DMS 273 (cell line): ENCODE measurements around the gene PACS1.
"Not testable (repeated sequence)": the region's sequence is repeated elsewhere in the genome, so short reads cannot be mapped to it uniquely, and the experiment has no call there.

Experiments used
- DNase-seq: peaks from one replicate; lab custom pipeline; 2025; ENCODE audit not compliant: unreplicated experiment; lab: John Stamatoyannopoulos, UW

Gene PACS1

DNA sequence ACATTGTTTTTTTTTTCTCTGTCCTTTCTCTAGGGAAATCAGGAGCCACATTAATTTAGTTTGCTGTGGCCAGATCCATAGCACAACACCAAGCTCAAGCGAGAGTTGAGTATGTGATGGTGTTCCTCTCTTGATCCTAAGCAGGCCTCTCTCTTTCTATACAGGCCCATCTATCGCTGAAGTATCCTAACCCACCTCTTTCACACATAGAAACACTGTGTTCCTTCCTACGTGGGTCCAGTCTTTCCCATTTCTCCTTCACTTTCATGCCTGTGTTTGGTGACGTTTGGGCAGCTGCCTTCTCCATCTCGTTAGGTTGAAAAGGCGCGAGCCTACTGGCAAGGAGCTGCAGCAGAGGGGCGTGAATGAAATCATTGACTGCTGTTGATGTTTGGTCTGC is 2.4 kb downstream of the PACS1 start:
- no peak for DNase-seq

DNA sequence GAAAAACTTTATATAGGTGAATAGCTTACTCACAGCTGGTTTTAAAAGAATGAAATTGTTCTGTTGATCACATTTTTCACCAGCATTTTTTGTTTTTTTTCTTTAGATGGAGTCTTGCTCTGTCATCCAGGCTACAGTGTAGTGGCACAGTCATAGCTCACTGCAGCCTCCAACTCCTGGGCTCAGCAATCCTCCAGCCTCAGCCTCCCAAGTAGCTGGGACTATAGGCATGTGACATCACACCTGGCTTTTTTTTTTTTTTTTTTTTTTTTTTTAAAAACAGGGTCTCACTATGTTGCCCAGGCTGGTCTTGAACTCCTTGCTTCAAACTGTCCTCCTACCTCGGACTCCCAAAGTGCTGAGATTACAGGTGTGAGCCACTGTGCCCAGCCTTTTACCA is 3.6 kb downstream of the PACS1 start:
- DNase-seq = no peak

DNA sequence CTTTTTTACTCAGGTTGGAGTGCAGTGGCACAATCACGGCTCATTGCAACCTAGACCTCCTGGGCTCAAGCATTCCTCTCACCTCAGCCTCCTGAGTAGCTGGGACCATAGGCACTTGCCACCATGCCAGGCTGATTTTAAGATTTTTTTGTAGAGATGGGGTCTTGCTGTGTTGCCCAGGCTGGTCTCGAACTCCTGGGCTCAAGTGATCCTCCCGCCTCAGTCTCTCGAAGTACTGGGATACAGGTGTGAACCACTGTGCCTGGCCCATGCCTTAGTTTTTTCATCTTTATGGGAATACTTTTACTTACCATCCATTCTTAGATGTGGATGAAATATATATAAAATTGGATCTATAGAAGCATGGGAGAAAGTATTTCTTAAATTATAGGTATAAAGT is 5.2 kb downstream of the PACS1 start:
- DNase-seq = no peak

DNA sequence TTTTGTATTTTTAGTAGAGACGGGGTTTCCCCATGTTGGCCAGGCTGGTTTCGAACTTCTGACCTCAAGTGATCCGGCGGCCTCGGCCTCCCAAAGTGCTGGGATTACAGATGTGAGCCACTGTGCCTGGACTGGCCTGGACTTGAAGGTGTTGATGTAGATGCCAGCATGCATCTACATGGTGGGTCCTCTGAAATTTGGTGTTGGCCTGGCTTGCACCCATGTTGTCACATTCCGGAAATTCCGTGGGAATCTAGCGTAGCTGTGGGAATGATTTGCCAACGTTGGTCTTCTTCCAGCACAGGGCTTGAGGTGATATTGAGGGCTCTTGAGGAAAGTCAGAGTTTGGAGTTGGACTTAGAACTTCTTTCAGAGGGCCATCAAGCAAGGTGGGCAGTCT is 6.5 kb downstream of the PACS1 start:
- DNase-seq = no peak

DNA sequence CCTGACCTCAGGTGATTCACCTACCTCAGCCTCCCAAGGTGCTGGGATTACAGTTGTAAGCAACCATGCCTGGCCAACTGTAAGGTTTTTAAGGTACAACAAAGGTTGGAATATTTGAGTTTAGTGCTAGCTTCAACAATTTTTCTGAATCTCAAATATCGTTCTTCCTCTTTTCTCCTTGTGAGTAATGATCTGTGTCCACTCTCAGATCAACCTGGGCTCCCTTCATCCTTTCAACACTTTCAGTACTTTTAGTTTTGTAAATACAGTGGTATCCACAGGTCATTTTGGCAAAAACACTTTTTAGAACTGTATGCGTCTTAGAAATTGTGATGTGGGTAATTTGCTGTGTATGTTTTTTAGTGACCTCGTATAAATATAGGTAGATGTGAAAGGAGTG is 7.9 kb downstream of the PACS1 start:
- DNase-seq = no peak

DNA sequence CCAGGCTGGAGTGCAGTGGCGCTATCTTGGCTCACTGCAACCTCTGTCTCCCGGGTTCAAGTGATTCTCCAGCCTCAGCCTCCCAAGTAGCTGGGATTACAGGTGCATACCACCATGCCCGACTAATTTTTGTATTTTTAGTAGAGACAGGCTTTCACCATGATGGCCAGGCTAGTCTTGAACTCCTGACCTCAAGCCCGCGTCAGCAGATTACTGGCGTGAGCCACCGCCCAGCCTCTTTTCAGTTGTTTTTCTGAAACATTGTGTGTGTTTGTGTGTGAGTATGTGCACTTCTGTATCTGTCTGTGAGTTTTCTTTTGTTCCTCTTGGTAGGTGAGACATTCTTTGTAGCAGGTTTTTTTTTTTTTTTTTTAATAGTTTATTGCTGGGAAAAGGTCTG is 8.9 kb downstream of the PACS1 start:
- DNase-seq = not testable (repeated sequence)

DNA sequence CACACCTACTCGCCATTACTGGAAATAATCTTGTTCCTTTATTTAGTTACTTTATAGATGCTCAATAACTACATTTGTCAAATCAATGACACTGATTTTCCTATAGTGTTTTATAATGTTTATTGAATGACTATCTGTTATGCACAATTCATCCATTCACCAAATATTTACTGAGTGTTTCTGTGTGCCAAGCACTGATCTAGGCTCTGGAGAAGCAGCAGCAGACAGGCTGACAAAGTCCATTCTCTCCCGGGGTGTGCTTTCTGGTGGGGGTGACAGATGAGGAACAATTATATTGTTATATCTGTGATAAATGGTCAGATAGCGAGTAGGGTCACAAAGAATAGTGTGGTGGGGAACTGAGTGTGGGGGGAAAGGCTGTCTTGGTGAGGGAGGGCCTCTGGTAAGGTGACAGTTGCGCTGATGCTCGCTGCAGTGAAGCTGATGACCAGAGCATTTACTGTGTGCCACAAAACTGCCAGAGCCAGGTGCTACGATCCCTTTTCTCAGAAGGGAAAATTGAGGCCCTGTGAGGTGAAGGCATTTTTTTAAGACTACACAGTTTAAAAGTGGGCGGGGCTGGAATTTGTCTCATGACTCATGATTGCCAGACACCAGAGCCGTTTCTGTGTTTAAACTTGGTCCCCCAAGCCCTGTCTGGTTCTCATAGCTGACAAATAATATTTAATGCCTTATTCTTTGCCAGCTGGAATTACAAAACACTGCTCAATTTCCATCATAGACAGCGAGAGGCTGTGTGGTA is 10.2 kb downstream of the PACS1 start:
- peak; percentile 11 for DNase-seq

DNA sequence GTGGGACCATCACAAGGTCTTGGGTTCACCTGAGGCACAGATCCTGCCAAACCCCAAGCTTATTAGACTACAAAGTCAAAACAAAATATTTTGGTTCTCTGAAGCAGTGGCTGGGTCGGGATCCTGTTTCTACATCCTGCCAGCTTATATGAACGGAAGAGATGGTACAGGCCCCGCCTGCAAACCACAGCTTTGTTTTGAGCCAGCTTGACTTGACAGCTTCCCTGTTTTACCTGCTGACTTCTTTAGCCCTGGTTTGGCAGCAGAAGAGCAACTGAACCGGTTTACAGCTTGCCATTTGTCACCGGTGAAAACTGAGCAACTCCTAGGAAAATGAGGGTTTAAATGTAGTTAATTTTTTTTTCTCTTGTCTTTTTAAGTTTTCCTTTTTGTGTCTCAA is 11.4 kb downstream of the PACS1 start:
- peak; percentile 51 for DNase-seq

DNA sequence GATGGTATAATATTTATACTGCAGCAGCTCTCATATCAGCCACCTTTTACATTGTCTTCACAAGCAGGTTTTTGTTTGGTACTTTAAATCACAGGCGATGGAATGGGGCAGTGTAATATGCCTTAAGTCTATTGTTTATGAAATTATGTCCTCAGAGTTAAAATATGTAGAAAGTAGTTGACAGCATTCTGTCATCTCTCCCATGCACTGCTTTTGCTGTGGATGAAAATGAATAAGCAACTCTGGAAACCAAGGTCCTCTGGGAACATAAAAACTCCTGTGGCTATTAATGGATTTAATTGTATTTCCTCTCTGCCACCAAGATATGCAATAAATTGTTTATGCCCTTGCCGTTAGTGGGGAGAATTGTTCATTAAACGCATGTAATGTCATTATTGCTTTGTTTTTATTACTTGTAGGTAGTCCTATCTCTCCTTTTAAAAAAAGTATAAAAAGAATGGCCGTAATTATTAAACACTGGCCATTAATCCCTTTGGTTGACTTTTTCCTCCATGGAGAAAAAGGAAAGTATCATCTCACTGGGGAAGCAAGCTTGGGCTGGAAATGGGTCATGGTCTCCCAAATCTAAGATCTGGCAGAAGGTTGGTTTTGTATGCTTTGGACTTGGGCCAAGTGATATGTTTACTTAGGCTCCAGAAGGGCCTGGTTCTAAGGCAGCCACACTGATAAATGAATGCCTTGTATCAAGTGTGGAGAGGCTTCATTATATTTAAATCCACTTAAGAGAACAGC is 13.1 kb downstream of the PACS1 start:
- peak; percentile 91 for DNase-seq

DNA sequence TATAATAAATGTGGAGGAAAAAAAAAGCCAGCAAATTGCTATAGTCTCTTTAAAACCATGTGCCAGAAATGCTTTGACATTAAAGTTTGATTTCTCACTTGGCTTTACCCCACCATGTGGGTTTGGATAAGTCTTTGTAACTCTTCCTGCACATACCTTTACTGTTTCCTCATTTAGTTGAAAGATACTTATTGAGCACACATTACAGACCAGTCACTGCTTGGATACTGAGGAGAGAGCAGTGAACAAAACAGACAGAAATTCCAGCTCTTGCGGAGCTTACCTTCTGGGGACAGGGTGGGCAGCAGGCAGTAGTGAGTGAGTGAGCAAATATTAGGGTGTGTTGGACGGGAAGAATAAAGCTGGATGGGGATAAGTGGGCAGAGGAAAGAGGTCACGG is 13.7 kb downstream of the PACS1 start:
- DNase-seq = peak; percentile 35

DNA sequence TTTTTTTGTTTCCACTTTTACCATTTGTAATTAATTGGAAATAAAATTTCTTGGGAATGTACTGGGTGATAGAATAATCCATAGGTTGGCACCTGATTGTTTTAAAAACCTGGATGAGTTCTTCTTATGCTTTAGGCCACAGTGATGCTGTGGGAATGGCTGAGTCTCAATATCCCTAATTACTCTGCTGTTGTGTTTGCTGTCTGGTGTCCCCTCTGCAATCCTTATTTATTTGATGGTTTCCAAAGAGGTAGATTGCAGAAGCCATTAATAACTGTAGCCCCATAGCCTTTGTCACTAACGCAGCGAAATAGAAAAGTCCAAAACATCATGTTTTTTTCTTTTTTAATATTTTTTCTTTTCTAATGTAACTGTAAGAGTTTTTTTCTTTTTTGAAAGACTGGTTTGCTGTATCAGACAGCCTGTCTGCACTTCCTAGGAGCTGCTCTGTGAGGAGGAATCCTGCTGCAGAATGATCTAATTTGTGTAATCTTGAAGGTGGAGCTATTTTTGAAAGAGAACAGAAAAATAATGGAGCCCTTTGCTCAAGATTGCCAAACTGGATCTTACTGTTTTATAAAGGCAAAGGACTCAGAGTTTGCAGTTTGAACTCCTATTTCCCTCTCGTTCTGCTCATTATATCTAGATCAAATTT is 14.9 kb downstream of the PACS1 start:
- no peak for DNase-seq

DNA sequence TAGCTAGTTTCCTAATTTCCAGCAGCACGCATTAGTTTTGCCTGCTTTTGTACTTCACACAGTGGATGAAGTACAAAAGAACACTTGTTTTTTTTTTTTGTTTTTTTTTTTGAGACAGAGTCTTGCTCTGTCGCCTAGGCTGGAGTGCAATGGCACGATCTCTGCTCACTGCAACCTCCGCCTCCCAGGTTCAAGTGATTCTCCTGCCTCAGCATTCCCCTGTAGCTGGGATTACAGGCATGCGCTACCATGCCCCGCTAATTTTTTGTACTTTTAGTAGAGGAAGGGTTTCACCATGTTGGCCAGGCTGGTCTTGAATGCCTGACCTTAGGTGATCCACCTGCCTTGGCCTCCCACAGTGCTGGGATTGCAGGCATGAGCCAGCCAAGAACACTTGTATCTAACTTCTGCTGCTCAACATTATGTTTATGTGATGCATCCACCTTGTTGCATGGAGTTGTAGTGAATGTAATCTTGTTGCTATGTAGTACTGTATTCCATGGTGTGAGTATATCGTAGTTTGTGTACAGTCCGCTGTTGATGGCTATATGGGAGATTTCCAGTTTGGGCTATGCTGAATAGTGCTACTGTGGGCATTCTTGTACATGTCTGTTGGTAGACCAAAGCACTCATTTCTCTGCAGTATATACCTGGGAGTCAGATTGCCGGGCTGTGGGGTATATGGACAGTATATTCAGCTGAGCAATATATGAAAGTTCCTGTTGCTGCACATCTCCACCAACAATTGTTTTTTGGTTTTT is 17.3 kb downstream of the PACS1 start:
- DNase-seq = no peak

DNA sequence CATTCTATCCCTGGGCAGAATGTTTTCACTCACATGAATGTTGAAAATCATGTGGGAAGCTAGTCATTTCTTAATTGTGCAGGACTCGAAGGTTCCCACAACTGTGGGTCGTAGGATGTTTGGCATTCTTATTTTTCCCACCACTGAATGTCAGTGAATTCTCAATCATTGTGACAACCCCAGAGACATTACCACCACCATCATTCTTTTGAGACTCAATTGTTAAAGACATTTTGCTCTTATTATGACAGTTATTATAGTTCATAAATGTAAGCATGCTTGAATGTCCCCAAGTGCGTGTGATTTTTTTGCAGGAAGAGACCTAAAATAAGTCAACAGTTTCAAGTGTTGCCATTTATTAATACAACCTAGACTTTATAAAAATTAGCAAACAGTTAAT is 19.0 kb downstream of the PACS1 start:
- DNase-seq = no peak

DNA sequence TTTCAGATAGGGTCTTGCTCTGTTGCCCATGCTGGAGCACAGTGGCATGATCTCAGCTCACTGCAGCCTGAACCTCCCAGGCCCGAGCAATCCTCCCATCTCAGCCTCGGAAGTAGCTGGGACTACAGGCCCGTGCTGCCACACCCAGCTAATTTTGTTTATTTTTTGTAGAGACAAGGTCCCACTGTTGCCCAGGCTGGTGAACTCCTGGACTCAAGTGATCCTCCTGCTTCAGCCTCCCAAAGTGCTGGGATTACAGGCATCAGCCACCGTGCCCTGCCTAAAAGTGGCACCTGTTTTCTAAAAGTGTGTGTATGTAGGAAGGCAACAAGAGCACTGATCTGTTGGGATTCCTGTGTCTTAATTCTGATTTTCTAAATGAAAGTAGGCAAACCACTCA is 20.2 kb downstream of the PACS1 start:
- no peak for DNase-seq

DNA sequence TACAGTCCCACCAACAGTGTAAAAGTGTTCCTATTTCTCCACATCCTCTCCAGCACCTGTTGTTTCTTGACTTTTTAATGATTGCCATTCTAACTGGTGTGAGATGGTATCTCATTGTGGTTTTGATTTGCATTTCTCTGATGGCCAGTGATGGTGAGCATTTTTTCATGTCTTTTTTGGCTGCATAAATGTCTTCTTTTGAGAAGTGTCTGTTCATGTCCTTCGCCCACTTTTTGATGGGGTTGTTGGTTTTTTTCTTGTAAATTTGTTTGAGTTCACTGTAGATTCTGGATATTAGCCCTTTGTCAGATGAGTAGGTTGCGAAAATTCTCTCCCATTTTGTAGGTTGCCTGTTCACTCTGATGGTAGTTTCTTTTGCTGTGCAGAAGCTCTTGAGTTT is 22.1 kb downstream of the PACS1 start:
- DNase-seq = not testable (repeated sequence)

DNA sequence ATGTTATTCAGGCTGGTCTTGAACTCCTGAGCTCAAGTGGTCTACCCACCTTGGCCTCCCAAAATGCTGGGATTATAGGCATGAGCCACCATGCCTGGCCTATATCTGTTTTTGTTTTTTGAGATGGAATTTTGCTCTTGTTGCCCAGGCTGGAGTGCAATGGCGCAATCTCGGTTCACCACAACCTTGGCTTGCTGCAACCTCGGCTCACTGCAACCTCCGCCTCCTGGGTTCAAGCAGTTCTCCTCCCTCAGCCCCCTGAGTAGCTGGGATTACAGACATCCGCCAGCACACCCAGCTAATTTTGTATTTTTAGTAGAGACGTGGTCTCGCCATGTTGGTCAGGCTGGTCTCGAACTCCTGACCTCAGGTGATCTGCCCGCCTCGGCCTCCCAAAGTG is 29.7 kb downstream of the PACS1 start:
- DNase-seq = not testable (repeated sequence)

DNA sequence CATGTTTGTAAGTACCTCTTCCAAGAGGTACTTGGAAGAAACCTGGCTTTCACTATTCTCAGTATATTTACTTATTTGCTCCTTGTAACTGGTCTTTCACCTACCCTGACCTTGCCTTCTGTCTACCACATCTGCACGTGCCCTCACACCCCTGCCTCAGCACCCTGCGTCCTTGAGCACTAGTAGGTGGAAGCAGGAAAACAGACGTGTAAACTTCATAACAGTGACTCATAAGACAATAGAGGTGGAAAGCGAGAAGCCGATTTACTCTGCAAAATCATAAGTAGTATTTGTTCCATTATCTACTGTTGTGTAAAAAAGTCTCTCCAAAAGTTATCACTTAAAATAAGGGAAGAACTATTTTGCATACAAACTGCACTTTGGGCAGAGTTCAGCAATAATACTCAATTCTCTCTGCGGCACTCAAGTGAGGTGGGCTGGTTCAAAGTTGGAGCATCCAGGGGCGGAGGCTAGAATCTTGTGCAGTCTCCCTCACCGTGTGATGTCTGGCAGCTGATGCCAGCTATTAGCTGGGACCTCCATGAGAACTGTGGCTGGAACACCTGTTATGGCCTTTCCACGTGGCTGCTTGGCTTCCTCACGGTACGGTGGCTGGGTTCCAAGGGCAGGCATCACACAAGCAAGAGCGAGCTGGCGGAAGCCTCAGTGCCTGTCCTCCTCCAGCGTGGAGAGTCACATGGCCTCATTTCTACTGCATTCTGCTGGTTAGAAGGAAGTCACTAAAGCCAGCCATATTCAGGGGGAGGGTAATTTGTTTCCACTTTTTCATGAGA is 30.4 kb downstream of the PACS1 start:
- DNase-seq = peak; percentile 72

DNA sequence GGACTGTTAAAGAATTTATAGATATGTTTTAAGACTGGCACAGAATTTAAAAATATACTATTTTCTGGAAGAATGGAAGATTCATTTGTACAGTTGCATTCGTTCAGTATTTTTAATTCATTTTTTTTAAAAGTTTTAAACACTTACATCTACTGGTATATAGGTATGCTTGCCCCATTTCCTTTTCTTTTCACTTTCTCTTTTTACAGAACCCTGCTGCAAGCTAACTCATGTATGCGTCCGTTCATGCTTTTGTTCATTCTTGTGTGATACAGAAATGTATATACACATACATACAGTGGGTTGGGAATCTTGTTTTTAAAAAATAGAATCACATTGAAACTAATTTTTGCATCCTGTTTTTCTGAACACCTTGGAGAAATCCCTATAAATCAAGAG is 31.0 kb downstream of the PACS1 start:
- DNase-seq = no peak

DNA sequence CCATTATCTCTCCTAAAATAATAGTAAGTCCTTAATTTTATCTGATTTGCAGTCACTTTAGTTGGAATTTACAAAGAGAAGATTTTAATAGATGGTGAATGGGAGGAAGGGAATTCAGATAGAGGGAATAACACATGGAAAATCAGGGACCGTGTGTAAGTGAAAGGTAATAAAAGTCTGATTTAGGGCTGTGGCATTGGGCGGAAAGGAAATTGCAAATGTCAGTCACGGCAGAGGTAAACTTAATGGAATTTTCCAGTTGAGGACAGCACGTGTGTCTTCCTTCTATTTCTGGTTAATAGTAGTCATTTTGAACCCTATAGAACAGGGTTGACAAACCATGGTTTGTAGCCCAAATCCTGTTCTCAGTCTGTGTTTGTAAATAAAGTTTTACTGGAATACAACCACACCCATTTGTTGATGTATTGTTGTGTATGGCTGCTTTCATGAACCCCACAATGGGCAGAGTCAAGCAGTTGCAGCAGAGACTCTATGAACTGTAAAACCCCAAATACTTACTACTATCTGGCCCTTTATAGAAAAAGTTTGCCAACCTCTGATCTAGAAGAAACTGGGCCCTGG is 34.1 kb downstream of the PACS1 start:
- no peak for DNase-seq
